Stimulated activated naive CD8-positive, alpha-beta T cell treated with anti-CD3 and anti-CD28 coated beads, Interleukin-15, Interleukin-2, amounts not matched to agents 100 ng/mL and 50 ng/mL, for 24 hours (primary cell): Measurements from ENCODE around the gene HNRNPF.

Source experiments
- H3K27ac Mint-ChIP-seq: one replicate; pipeline ENCODE4 v1.8.0; 2021; ENCODE audit warnings: mild to moderate bottlenecking, mixed read lengths
- H3K27me3 Mint-ChIP-seq: one replicate; pipeline ENCODE4 v1.8.0; 2021; ENCODE audit warnings: mixed read lengths
- H3K36me3 Mint-ChIP-seq: one replicate; pipeline ENCODE4 v1.8.0; 2021; ENCODE audit warnings: low read depth, mixed read lengths
- H3K4me1 Mint-ChIP-seq: one replicate; pipeline ENCODE4 v1.8.0; 2021; ENCODE audit warnings: low read depth, mixed read lengths
- H3K4me3 Mint-ChIP-seq: one replicate; pipeline ENCODE4 v1.8.0; 2021; ENCODE audit warnings: mild to moderate bottlenecking, mixed read lengths
- H3K9me3 Mint-ChIP-seq: one replicate; pipeline ENCODE4 v1.8.0; 2021; ENCODE audit warnings: mixed read lengths

Gene HNRNPF

GRCh38 chr10:43360086-43360485 is 48.9 kb downstream of the HNRNPF start:
- no peaks in the 10 kb centered on the region for H3K9me3 Mint-ChIP-seq
- peaks cover 46% of the 10 kb centered on the region for H3K4me1 Mint-ChIP-seq
- H3K27ac Mint-ChIP-seq: peak overlapping the region; percentile 98
- H3K36me3 Mint-ChIP-seq: peaks cover 11% of the 10 kb centered on the region
- H3K27me3 Mint-ChIP-seq: no peaks in the 10 kb centered on the region
- peak overlapping the region; percentile 95 for H3K4me3 Mint-ChIP-seq

GRCh38 chr10:43355749-43356371 is 53.1 kb downstream of the HNRNPF start:
- Mint-ChIP-seq H3K27me3 (peaks cover under 1% of the 10 kb centered on the region), H3K9me3 (no peaks in the 10 kb centered on the region), H3K27ac (peak overlapping the region; percentile 49), H3K4me1 (peaks cover 27% of the 10 kb centered on the region), H3K36me3 (peaks cover 5% of the 10 kb centered on the region), H3K4me3 (no peak overlapping the region)

- Mint-ChIP-seq H3K36me3 (no peaks in the 10 kb centered on the region), H3K9me3 (no peaks in the 10 kb centered on the region), H3K27me3 (peaks cover 10% of the 10 kb centered on the region), H3K4me1 (peaks cover 18% of the 10 kb centered on the region), H3K27ac (no peak overlapping the region), H3K4me3 (no peak overlapping the region)
Measured at GRCh38 chr10:43354879-43355380, 54.1 kb downstream of the HNRNPF start.

- H3K4me1 Mint-ChIP-seq: peaks cover 15% of the 10 kb centered on the region
- no peaks in the 10 kb centered on the region for H3K9me3 Mint-ChIP-seq
- H3K4me3 Mint-ChIP-seq: no peak overlapping the region
- no peaks in the 10 kb centered on the region for H3K36me3 Mint-ChIP-seq
- H3K27ac Mint-ChIP-seq: no peak overlapping the region
- H3K27me3 Mint-ChIP-seq: peaks cover 11% of the 10 kb centered on the region
Measured at GRCh38 chr10:43354330-43354635, 54.7 kb downstream of the HNRNPF start.

- H3K4me3 Mint-ChIP-seq: no peak overlapping the region
- peaks cover 14% of the 10 kb centered on the region for H3K4me1 Mint-ChIP-seq
- no peaks in the 10 kb centered on the region for H3K9me3 Mint-ChIP-seq
- no peak overlapping the region for H3K27ac Mint-ChIP-seq
- H3K27me3 Mint-ChIP-seq: peaks cover 11% of the 10 kb centered on the region
- H3K36me3 Mint-ChIP-seq: no peaks in the 10 kb centered on the region
Measured at GRCh38 chr10:43353495-43354329, 55.3 kb downstream of the HNRNPF start.

GRCh38 chr10:43352951-43353350 is 56.0 kb downstream of the HNRNPF start:
- H3K27me3 Mint-ChIP-seq: peaks cover 11% of the 10 kb centered on the region
- peaks cover 21% of the 10 kb centered on the region for H3K4me1 Mint-ChIP-seq
- H3K4me3 Mint-ChIP-seq: no peak overlapping the region
- no peak overlapping the region for H3K27ac Mint-ChIP-seq
- H3K36me3 Mint-ChIP-seq: no peaks in the 10 kb centered on the region
- no peaks in the 10 kb centered on the region for H3K9me3 Mint-ChIP-seq

- Mint-ChIP-seq H3K9me3 (no peaks in the 10 kb centered on the region), H3K36me3 (no peaks in the 10 kb centered on the region), H3K4me1 (peaks cover 19% of the 10 kb centered on the region), H3K4me3 (no peak overlapping the region), H3K27me3 (peaks cover 11% of the 10 kb centered on the region), H3K27ac (no peak overlapping the region)
Measured at GRCh38 chr10:43351301-43351700, 57.7 kb downstream of the HNRNPF start.

- Mint-ChIP-seq H3K4me3 (no peak overlapping the region), H3K9me3 (no peaks in the 10 kb centered on the region), H3K27me3 (peaks cover 11% of the 10 kb centered on the region), H3K4me1 (peaks cover 12% of the 10 kb centered on the region), H3K36me3 (no peaks in the 10 kb centered on the region), H3K27ac (no peak overlapping the region)
Measured at GRCh38 chr10:43350686-43351085, 58.3 kb downstream of the HNRNPF start.

- H3K9me3 Mint-ChIP-seq: no peaks in the 10 kb centered on the region
- peaks cover 11% of the 10 kb centered on the region for H3K27me3 Mint-ChIP-seq
- H3K4me1 Mint-ChIP-seq: peaks cover 12% of the 10 kb centered on the region
- H3K4me3 Mint-ChIP-seq: no peak overlapping the region
- H3K27ac Mint-ChIP-seq: no peak overlapping the region
- no peaks in the 10 kb centered on the region for H3K36me3 Mint-ChIP-seq
Measured at GRCh38 chr10:43350156-43350555, 58.8 kb downstream of the HNRNPF start.

- Mint-ChIP-seq H3K27ac (peak overlapping the region; percentile 28), H3K4me1 (peaks cover 9% of the 10 kb centered on the region), H3K9me3 (no peaks in the 10 kb centered on the region), H3K36me3 (no peaks in the 10 kb centered on the region), H3K27me3 (peaks cover 11% of the 10 kb centered on the region), H3K4me3 (no peak overlapping the region)
Measured at GRCh38 chr10:43348511-43349312, 60.3 kb downstream of the HNRNPF start.

- H3K27ac Mint-ChIP-seq: no peak overlapping the region
- no peak overlapping the region for H3K4me3 Mint-ChIP-seq
Measured at GRCh38 chr10:43347997-43348396, 61.0 kb downstream of the HNRNPF start.

GRCh38 chr10:43344051-43344450 is 64.9 kb downstream of the HNRNPF start:
- H3K9me3 Mint-ChIP-seq: no peaks in the 10 kb centered on the region
- peaks cover 9% of the 10 kb centered on the region for H3K4me1 Mint-ChIP-seq
- no peak overlapping the region for H3K4me3 Mint-ChIP-seq
- peaks cover 4% of the 10 kb centered on the region for H3K27me3 Mint-ChIP-seq
- no peak overlapping the region for H3K27ac Mint-ChIP-seq
- H3K36me3 Mint-ChIP-seq: no peaks in the 10 kb centered on the region

More at GRCh38 chr10:43347997-43348396, 61.0 kb downstream of the HNRNPF start:
- H3K4me1 Mint-ChIP-seq: peaks cover 9% of the 10 kb centered on the region
- peaks cover 11% of the 10 kb centered on the region for H3K27me3 Mint-ChIP-seq
- no peaks in the 10 kb centered on the region for H3K9me3 Mint-ChIP-seq
- no peaks in the 10 kb centered on the region for H3K36me3 Mint-ChIP-seq

GRCh38 chr10:43343126-43343525 is 65.9 kb downstream of the HNRNPF start:
- H3K27me3 Mint-ChIP-seq: peaks cover 4% of the 10 kb centered on the region
- no peak overlapping the region for H3K27ac Mint-ChIP-seq
- peaks cover 3% of the 10 kb centered on the region for H3K4me1 Mint-ChIP-seq
- no peaks in the 10 kb centered on the region for H3K9me3 Mint-ChIP-seq
- H3K36me3 Mint-ChIP-seq: no peaks in the 10 kb centered on the region
- no peak overlapping the region for H3K4me3 Mint-ChIP-seq

GRCh38 chr10:43342279-43343125 is 66.5 kb downstream of the HNRNPF start:
- Mint-ChIP-seq H3K9me3 (no peaks in the 10 kb centered on the region), H3K4me1 (no peaks in the 10 kb centered on the region), H3K4me3 (no peak overlapping the region), H3K36me3 (no peaks in the 10 kb centered on the region), H3K27ac (no peak overlapping the region), H3K27me3 (peaks cover 4% of the 10 kb centered on the region)
